HepG2 (cell line): ENCODE data around the gene IGFN1. TPM values are rescaled to one million over a fixed set of nuclear protein-coding genes. Genes with fewer than 3 reads are reported as not detected.

ENCODE experiments used
- ATAC-seq: fragments of 200-7000 bp; cut with Tn5 transposase; 3 replicates; pipeline ENCODE4 v1.9.1; 2020; ENCODE audit warnings: mild to moderate bottlenecking, moderate library complexity
- BruUV-seq: library from RNA; stranded (reverse); fragments of 400-500 nt; replicated peaks from 2 replicates; lab custom pipeline; 2021; lab: Mats Ljungman, UMichigan
- CTCF ChIA-PET: fragments of 300-600 bp; formaldehyde crosslinking; extraction: SDS; loops from one replicate; lab custom pipeline; 2021; ENCODE audit warnings: low total read pairs, inconsistent platforms, low intra/inter-chr PET ratio; lab: Yijun Ruan, JAX
- POLR2A ChIA-PET: fragments of 350-600 bp; sonication (Branson Sonifier 250); formaldehyde crosslinking; loops from one replicate; lab custom pipeline; 2020; ENCODE audit warnings: antibody characterized with exemption, inconsistent platforms; lab: Yijun Ruan, JAX
- DNase-seq: peaks from one replicate; pipeline ENCODE4 v3.0.0-alpha.2; 2015; ENCODE audit warnings: low spot score
- FAIRE-seq: peaks from 3 replicates; lab custom pipeline; 2011; peaks lifted over from hg19 to GRCh38; lab: Jason Lieb, UNC
- H2AFZ ChIP-seq: one replicate; pipeline ENCODE4 v1.6.1; 2011; ENCODE audit warnings: low read length, inconsistent platforms
- H3K27ac ChIP-seq: fragments of 300-600 bp; 3 replicates; pipeline ENCODE4 v1.8.0; 2011; ENCODE audit warnings: mixed run types, mild to moderate bottlenecking, mixed read lengths, low read length, inconsistent platforms; ENCODE audit not compliant: insufficient read depth; ENCODE audit errors: extremely low read length
- H3K27me3 ChIP-seq, 2 experiments: fragments of 200-600 bp in 1 of 2; 2 replicates in 1 of 2; 3 replicates in 1 of 2; pipeline versions ENCODE4 v1.6.0 to v1.8.0; 2011; ENCODE audit warnings: low read length in 2 of 2, mild to moderate bottlenecking in 2 of 2, moderate library complexity in 2 of 2, inconsistent platforms in 1 of 2; ENCODE audit not compliant: insufficient read depth in 2 of 2, control insufficient read depth in 1 of 2
- H3K36me3 ChIP-seq, 2 experiments: fragments of 200-600 bp in 1 of 2; replicated peaks in 1 of 2; 2 replicates in 1 of 2; 3 replicates in 1 of 2; pipeline versions ENCODE4 v1.5.1 to v1.8.0; 2011; ENCODE audit warnings: low read length in 2 of 2, inconsistent platforms in 1 of 2; ENCODE audit not compliant: insufficient read depth in 2 of 2, control insufficient read depth in 1 of 2
- H3K4me1 ChIP-seq: 2 replicates; pipeline ENCODE4 v1.5.1; 2012; ENCODE audit warnings: low read length, inconsistent platforms; ENCODE audit not compliant: insufficient read depth
- H3K4me2 ChIP-seq: 2 replicates; pipeline ENCODE4 v1.6.0; 2011; ENCODE audit warnings: low read depth, low read length, inconsistent platforms
- H3K4me3 ChIP-seq, 3 experiments: fragments of 200-600 bp in 1 of 3; sonication (generic), shearing (Covaris generic) in 1 of 3; replicated peaks in 1 of 3; 2 replicates each; pipeline ENCODE4 v1.5.1; 2011 to 2016; ENCODE audit warnings: low read length in 3 of 3, inconsistent platforms in 2 of 3, low read depth in 2 of 3, mild to moderate bottlenecking in 2 of 3, control low read depth in 1 of 3, mixed read lengths in 1 of 3; ENCODE audit not compliant: insufficient read depth in 1 of 3
- H3K79me2 ChIP-seq: one replicate; pipeline ENCODE4 v1.6.1; 2011; ENCODE audit warnings: low read length, inconsistent platforms; ENCODE audit not compliant: insufficient read depth
- H3K9ac ChIP-seq: 2 replicates; pipeline ENCODE4 v1.6.0; 2011; ENCODE audit warnings: mild to moderate bottlenecking, low read depth, low read length, inconsistent platforms; ENCODE audit not compliant: insufficient read depth
- H3K9me3 ChIP-seq: 2 replicates; pipeline ENCODE4 v1.5.1; 2012; ENCODE audit warnings: mild to moderate bottlenecking, low read length
- H4K20me1 ChIP-seq: 2 replicates; pipeline ENCODE4 v1.6.0; 2011; ENCODE audit warnings: inconsistent platforms, mild to moderate bottlenecking, low read length, moderate library complexity; ENCODE audit not compliant: insufficient read depth
- BHLHE40 ChIP-seq: IDR thresholded peaks from 2 replicates; pipeline ENCODE4 v1.6.1; 2011; ENCODE audit warnings: low read length, improper control_type of control experiment
- EEA1 ChIP-seq: sonication (generic); formaldehyde crosslinking; IDR thresholded peaks from 2 replicates; pipeline ENCODE4 v1.5.1; 2020; ENCODE audit warnings: mild to moderate bottlenecking, missing genetic modification reagents, borderline replicate concordance
- MLLT10 ChIP-seq: sonication (generic); formaldehyde crosslinking; IDR thresholded peaks from 2 replicates; pipeline ENCODE4 v1.4.0; 2020; ENCODE audit warnings: missing genetic modification reagents
- NFE2L2 ChIP-seq: fragments of 150-350 bp; IDR thresholded peaks from 2 replicates; pipeline ENCODE4 v1.6.1; 2014; ENCODE audit warnings: low read length
- NR2F1 ChIP-seq, 2 experiments: fragments of 450-650 bp in 1 of 2; formaldehyde crosslinking in 1 of 2; IDR thresholded peaks; 2 replicates each; pipeline versions ENCODE4 v1.5.0 to v1.6.1; 2016 to 2020; ENCODE audit warnings: mild to moderate bottlenecking in 1 of 2, missing compliant biosample characterization in 1 of 2, missing genetic modification reagents in 1 of 2, moderate library complexity in 1 of 2
- RAD21 ChIP-seq: fragments of 450-650 bp; formaldehyde crosslinking; IDR thresholded peaks from 2 replicates; pipeline ENCODE4 v1.5.0; 2020; ENCODE audit warnings: mild to moderate bottlenecking
- SAP130 ChIP-seq: IDR thresholded peaks from 2 replicates; pipeline ENCODE4 v1.6.1; 2016; ENCODE audit warnings: low read depth
- SRSF9 ChIP-seq: fragments of 200-400 bp; formaldehyde crosslinking; IDR thresholded peaks from 2 replicates; pipeline ENCODE4 v1.6.1; 2018; ENCODE audit warnings: borderline replicate concordance, mild to moderate bottlenecking, low read depth, low read length; ENCODE audit not compliant: insufficient read depth, poor library complexity, severe bottlenecking
- TGIF2 ChIP-seq: IDR thresholded peaks from 2 replicates; pipeline ENCODE4 v1.6.1; 2016; ENCODE audit warnings: control low read depth, missing compliant biosample characterization
- U2AF2 ChIP-seq: fragments of 200-400 bp; formaldehyde crosslinking; IDR thresholded peaks from 2 replicates; pipeline ENCODE4 v1.6.1; 2017; ENCODE audit warnings: low read depth, mild to moderate bottlenecking, low read length
- ZBTB3 ChIP-seq: sonication (generic); formaldehyde crosslinking; IDR thresholded peaks from 2 replicates; pipeline ENCODE4 v1.4.0; 2020; ENCODE audit warnings: low read depth, mild to moderate bottlenecking, moderate library complexity, missing genetic modification reagents, borderline replicate concordance
- ZC3H4 ChIP-seq: sonication (generic); formaldehyde crosslinking; IDR thresholded peaks from 2 replicates; pipeline ENCODE4 v1.4.0; 2020; ENCODE audit warnings: missing genetic modification reagents, borderline replicate concordance
- ZFX ChIP-seq: sonication (generic); formaldehyde crosslinking; IDR thresholded peaks from 2 replicates; pipeline ENCODE4 v1.4.0; 2020; ENCODE audit warnings: mild to moderate bottlenecking, low read depth, missing genetic modification reagents, moderate library complexity
- WGBS: methylation state at CpG from one replicate; pipeline ENCODE4 v1.1.6; 2017; ENCODE audit warnings: low lambda C conversion rate; 5-methylcytosine and 5-hydroxymethylcytosine counted together
- in situ Hi-C: cut with HindIII; loops from 2 replicates; pipeline ENCODE4 v1.10.0; 2017; ENCODE audit warnings: low pct_unique_long_range_greater_than_20kb; ENCODE audit not compliant: extremely low pct_ligation_motif_present
- intact Hi-C: fragments of 100-400 bp; cut with micrococcal nuclease; formaldehyde crosslinking; loops from one replicate; pipeline ENCODE4 v1.10.0; 2022; ENCODE audit not compliant: unreplicated experiment
- polyA plus RNA-seq, 8 experiments: library from polyadenylated mRNA; depleted of rRNA in 3 of 8; stranded (reverse) in 7 of 8; unstranded in 1 of 8; fragments of >200 nt; fragmentation: Illumina TruSeq in 4 of 8; extraction: Trizol in 4 of 8; gene quantifications; 2 replicates each; pipeline versions ENCODE4 v1.2.1 to v1.2.3, GENCODE V29; 2011 to 2016; ENCODE audit warnings: low read depth in 4 of 8, missing spikeins in 1 of 8, mixed read lengths in 1 of 8; ENCODE audit not compliant: insufficient read depth in 1 of 8
- total RNA-seq, 5 experiments: library from RNA; depleted of rRNA; stranded (reverse); fragments of >200 nt; fragmentation: Illumina TruSeq; extraction: Trizol; gene quantifications; 2 replicates each; pipeline ENCODE4 v1.2.3, GENCODE V29; 2016; ENCODE audit warnings: low read depth in 1 of 5
- TF ChIP-seq, protein P1 (sequence below): sonication (generic); formaldehyde crosslinking; IDR thresholded peaks from 2 replicates; pipeline ENCODE4 v1.5.0; 2020; ENCODE audit warnings: missing genetic modification reagents, mild to moderate bottlenecking, borderline replicate concordance
- TF ChIP-seq, protein P2 (sequence below): sonication (generic); formaldehyde crosslinking; IDR thresholded peaks from 2 replicates; pipeline ENCODE4 v1.4.0; 2020; ENCODE audit warnings: missing genetic modification reagents, borderline replicate concordance
- TF ChIP-seq, protein P3 (sequence below): sonication (generic); formaldehyde crosslinking; IDR thresholded peaks from 2 replicates; pipeline ENCODE4 v1.9.0; 2022; ENCODE audit warnings: missing genetic modification reagents, mild to moderate bottlenecking, borderline replicate concordance

IGFN1 gene
- total and polyA plus RNA-seq, 2 of the 13 experiments (the other 11 are each of a cell fraction or from before 2014, with no cell fraction given) = 0.04 to 0.05 TPM

DNA sequence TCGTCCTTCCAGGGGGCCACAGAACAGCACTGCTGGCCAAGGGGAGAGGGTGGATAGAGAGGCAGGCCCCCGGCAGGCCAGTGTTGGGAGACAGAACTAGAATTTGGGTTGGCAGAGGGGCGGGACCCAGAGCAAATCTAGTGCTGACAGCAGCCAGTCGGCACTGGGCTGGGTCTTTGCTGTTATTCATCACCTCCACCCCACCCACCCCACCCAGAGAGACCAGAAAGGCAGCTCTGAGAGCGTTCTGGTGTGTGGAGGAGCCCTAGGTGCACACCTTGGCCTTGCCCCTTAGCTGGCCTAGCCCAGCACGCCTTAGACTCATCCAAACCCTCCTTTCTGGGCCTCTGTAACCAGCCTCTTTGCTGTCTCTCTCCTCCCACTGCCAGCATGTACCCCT lies 86.3 kb downstream of the IGFN1 start:
- no peak for FAIRE-seq
- no peak for ATAC-seq
- Histone ChIP-seq H3K9me3 (no peaks in the 10 kb centered on the region), H3K4me3 (no peak overlapping the region), H3K36me3 (no peaks in the 10 kb centered on the region), H3K9ac (no peak overlapping the region), H3K79me2 (no peaks in the 10 kb centered on the region), H3K4me1 (no peaks in the 10 kb centered on the region), H4K20me1 (no peaks in the 10 kb centered on the region), H3K4me2 (no peak overlapping the region), H3K27ac (no peak overlapping the region), H2AFZ (no peak overlapping the region), H3K27me3 (peaks cover 2 to 50% of the 10 kb centered on the region in 2 experiments; a peak in 4 of 5 replicates)
- ChIA-PET POLR2A (no interaction called here), CTCF (no interaction called here)
- BruUV-seq = no TSS peak
- TF ChIP-seq EEA1 (CRISPR knock-in tag) (no peak), U2AF2 (no peak), NFE2L2 (no peak), TGIF2 (CRISPR knock-in tag) (no peak), RAD21 (CRISPR knock-in tag) (no peak), BHLHE40 (no peak), SRSF9 (no peak), ZFX (CRISPR knock-in tag) (no peak), ZC3H4 (CRISPR knock-in tag) (no peak), NR2F1 (CRISPR knock-in tag; IDR thresholded peaks at IDR 0.05) (no peak), ZBTB3 (CRISPR knock-in tag) (no peak), MLLT10 (CRISPR knock-in tag) (no peak), SAP130 (CRISPR knock-in tag) (no peak)
- TF ChIP-seq, protein P1, sequence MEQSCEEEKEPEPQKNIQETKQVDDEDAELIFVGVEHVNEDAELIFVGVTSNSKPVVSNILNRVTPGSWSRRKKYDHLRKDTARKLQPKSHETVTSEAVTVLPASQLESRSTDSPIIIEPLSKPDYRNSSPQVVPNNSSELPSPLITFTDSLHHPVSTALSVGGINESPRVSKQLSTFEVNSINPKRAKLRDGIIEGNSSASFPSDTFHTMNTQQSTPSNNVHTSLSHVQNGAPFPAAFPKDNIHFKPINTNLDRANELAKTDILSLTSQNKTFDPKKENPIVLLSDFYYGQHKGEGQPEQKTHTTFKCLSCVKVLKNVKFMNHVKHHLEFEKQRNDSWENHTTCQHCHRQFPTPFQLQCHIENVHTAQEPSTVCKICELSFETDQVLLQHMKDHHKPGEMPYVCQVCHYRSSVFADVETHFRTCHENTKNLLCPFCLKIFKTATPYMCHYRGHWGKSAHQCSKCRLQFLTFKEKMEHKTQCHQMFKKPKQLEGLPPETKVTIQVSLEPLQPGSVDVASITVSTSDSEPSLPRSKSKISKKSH (CRISPR knock-in tag) = no peak
- TF ChIP-seq, protein P2, sequence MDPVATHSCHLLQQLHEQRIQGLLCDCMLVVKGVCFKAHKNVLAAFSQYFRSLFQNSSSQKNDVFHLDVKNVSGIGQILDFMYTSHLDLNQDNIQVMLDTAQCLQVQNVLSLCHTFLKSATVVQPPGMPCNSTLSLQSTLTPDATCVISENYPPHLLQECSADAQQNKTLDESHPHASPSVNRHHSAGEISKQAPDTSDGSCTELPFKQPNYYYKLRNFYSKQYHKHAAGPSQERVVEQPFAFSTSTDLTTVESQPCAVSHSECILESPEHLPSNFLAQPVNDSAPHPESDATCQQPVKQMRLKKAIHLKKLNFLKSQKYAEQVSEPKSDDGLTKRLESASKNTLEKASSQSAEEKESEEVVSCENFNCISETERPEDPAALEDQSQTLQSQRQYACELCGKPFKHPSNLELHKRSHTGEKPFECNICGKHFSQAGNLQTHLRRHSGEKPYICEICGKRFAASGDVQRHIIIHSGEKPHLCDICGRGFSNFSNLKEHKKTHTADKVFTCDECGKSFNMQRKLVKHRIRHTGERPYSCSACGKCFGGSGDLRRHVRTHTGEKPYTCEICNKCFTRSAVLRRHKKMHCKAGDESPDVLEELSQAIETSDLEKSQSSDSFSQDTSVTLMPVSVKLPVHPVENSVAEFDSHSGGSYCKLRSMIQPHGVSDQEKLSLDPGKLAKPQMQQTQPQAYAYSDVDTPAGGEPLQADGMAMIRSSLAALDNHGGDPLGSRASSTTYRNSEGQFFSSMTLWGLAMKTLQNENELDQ (CRISPR knock-in tag) = no peak
- TF ChIP-seq, protein P3, sequence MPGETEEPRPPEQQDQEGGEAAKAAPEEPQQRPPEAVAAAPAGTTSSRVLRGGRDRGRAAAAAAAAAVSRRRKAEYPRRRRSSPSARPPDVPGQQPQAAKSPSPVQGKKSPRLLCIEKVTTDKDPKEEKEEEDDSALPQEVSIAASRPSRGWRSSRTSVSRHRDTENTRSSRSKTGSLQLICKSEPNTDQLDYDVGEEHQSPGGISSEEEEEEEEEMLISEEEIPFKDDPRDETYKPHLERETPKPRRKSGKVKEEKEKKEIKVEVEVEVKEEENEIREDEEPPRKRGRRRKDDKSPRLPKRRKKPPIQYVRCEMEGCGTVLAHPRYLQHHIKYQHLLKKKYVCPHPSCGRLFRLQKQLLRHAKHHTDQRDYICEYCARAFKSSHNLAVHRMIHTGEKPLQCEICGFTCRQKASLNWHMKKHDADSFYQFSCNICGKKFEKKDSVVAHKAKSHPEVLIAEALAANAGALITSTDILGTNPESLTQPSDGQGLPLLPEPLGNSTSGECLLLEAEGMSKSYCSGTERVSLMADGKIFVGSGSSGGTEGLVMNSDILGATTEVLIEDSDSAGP = no peak
- intact Hi-C loops (no loop called here), in situ Hi-C loops (no loop called here)
- 5% methylated on average over 4 of the region's 6 CpGs for WGBS
- DNase-seq = no peak
